GM12891 (cell line): ENCODE data around the gene SMIM24.

Experiments
- PAX5 ChIP-seq: IDR thresholded peaks from 2 replicates; pipeline ENCODE4 v1.6.1; 2011; ENCODE audit warnings: low read length, moderate library complexity, mild to moderate bottlenecking; ENCODE audit not compliant: insufficient read depth, severe bottlenecking
- POLR2A ChIP-seq: IDR thresholded peaks from 2 replicates; pipeline ENCODE4 v1.6.1; 2011; ENCODE audit warnings: low read depth, low read length, control low read depth
- POLR2AphosphoS5 ChIP-seq: IDR thresholded peaks from 2 replicates; pipeline ENCODE4 v1.6.1; 2011; ENCODE audit warnings: low read depth, low read length, control low read depth
- SPI1 ChIP-seq: IDR thresholded peaks from 2 replicates; pipeline ENCODE4 v1.6.1; 2011; ENCODE audit warnings: low read depth, low read length, control low read depth
- TAF1 ChIP-seq: IDR thresholded peaks from 2 replicates; pipeline ENCODE4 v1.6.1; 2011; ENCODE audit warnings: low read depth, low read length, control low read depth

- TF ChIP-seq POLR2AphosphoS5 = no peak
- no peak for TF ChIP-seq TAF1
- no peak for TF ChIP-seq POLR2A
- TF ChIP-seq PAX5 = no peak
- no peak for TF ChIP-seq SPI1
Observed at GRCh38 chr19:3470500-3471128, 9.7 kb downstream of the SMIM24 start.
